WTC11 (cell line): ENCODE data around the gene GRM4.

ENCODE experiments used
- CREB1 ChIP-seq: sonication (generic); formaldehyde crosslinking; IDR thresholded peaks from 2 replicates; pipeline ENCODE4 v1.8.0; 2023; ENCODE audit warnings: mild to moderate bottlenecking, missing genetic modification reagents
- FOXP1 ChIP-seq: sonication (generic); formaldehyde crosslinking; IDR thresholded peaks from 2 replicates; pipeline ENCODE4 v1.8.0; 2022; ENCODE audit warnings: missing genetic modification reagents, mild to moderate bottlenecking, moderate library complexity, borderline replicate concordance
- GTF2I ChIP-seq: fragments of 250-450 bp; sonication (Bioruptor Pico); conservative IDR thresholded peaks from 2 replicates; pipeline ENCODE4 v1.4.0; 2021; ENCODE audit warnings: mild to moderate bottlenecking
- NFYB ChIP-seq: sonication (generic); formaldehyde crosslinking; conservative IDR thresholded peaks from 2 replicates; pipeline ENCODE4 v1.8.0; 2022; ENCODE audit warnings: low read depth, missing genetic modification reagents
- NR3C1 ChIP-seq: sonication (generic); formaldehyde crosslinking; conservative IDR thresholded peaks from 2 replicates; pipeline ENCODE4 v1.8.1; 2023; ENCODE audit warnings: low read depth, mild to moderate bottlenecking, missing genetic modification reagents
- SMAD3 ChIP-seq: sonication (generic); formaldehyde crosslinking; IDR thresholded peaks from 2 replicates; pipeline ENCODE4 v1.8.0; 2022; ENCODE audit warnings: missing genetic modification reagents, mild to moderate bottlenecking, borderline replicate concordance
- ZNF219 ChIP-seq: sonication (generic); formaldehyde crosslinking; IDR thresholded peaks from 2 replicates; pipeline ENCODE4 v1.8.0; 2023; ENCODE audit warnings: missing genetic modification reagents, mild to moderate bottlenecking, borderline replicate concordance
- TF ChIP-seq, protein P1 (sequence below): fragments of 200-600 bp; IDR thresholded peaks from 2 replicates; pipeline ENCODE4 v1.8.0; 2022; ENCODE audit warnings: antibody characterized with exemption
- TF ChIP-seq, protein P2 (sequence below): sonication (generic); formaldehyde crosslinking; IDR thresholded peaks from 2 replicates; pipeline ENCODE4 v1.8.1; 2022; ENCODE audit warnings: low read depth, missing genetic modification reagents, borderline replicate concordance
- TF ChIP-seq, protein P3 (sequence below): sonication (generic); formaldehyde crosslinking; IDR thresholded peaks from 2 replicates; pipeline ENCODE4 v1.8.1; 2023; ENCODE audit warnings: mild to moderate bottlenecking, moderate library complexity, missing genetic modification reagents
- TF ChIP-seq, protein P4 (sequence below): sonication (generic); formaldehyde crosslinking; IDR thresholded peaks from 2 replicates; pipeline ENCODE4 v1.8.1; 2023; ENCODE audit warnings: mild to moderate bottlenecking, missing genetic modification reagents, moderate library complexity

DNA sequence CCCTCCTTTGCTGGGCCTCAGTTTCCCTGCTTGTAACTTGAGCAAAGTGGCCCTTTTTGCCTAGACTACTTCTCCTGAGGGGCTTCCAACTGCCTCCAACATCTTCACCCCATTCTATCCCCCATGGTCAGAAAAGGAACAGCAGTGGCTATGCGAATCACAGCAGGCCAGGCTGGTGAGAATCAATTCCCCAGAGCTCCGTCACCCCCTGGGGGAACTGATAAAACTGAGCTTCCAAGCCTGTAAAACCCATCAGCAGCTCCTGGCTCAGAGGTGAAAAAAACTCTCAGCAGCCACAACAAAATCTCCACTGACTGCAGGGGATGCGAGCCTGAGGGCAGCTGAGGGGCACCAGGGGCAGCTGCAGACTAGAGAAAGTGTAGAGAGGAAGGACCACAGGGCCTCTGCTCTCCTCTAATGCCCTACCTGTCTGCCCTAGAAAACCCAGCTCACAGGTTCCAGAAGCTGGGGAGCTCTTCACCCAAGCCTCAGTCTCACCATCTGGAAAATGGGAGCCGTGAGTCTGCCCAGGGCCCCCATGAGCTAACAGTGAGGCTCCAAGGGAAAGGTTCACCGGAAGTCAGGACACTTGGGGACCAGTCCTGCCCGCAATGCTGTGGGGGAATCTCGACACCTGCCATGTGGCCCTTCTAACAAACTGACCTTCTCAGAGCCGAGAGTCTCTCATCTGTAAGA is 120.6 kb downstream of the GRM4 start:
- TF ChIP-seq, protein P1, sequence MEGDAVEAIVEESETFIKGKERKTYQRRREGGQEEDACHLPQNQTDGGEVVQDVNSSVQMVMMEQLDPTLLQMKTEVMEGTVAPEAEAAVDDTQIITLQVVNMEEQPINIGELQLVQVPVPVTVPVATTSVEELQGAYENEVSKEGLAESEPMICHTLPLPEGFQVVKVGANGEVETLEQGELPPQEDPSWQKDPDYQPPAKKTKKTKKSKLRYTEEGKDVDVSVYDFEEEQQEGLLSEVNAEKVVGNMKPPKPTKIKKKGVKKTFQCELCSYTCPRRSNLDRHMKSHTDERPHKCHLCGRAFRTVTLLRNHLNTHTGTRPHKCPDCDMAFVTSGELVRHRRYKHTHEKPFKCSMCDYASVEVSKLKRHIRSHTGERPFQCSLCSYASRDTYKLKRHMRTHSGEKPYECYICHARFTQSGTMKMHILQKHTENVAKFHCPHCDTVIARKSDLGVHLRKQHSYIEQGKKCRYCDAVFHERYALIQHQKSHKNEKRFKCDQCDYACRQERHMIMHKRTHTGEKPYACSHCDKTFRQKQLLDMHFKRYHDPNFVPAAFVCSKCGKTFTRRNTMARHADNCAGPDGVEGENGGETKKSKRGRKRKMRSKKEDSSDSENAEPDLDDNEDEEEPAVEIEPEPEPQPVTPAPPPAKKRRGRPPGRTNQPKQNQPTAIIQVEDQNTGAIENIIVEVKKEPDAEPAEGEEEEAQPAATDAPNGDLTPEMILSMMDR = no peak
- TF ChIP-seq, protein P2, sequence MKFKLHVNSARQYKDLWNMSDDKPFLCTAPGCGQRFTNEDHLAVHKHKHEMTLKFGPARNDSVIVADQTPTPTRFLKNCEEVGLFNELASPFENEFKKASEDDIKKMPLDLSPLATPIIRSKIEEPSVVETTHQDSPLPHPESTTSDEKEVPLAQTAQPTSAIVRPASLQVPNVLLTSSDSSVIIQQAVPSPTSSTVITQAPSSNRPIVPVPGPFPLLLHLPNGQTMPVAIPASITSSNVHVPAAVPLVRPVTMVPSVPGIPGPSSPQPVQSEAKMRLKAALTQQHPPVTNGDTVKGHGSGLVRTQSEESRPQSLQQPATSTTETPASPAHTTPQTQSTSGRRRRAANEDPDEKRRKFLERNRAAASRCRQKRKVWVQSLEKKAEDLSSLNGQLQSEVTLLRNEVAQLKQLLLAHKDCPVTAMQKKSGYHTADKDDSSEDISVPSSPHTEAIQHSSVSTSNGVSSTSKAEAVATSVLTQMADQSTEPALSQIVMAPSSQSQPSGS = no peak
- no peak for TF ChIP-seq ZNF219 (CRISPR knock-in tag)
- TF ChIP-seq SMAD3 (CRISPR knock-in tag) = no peak
- TF ChIP-seq, protein P3, sequence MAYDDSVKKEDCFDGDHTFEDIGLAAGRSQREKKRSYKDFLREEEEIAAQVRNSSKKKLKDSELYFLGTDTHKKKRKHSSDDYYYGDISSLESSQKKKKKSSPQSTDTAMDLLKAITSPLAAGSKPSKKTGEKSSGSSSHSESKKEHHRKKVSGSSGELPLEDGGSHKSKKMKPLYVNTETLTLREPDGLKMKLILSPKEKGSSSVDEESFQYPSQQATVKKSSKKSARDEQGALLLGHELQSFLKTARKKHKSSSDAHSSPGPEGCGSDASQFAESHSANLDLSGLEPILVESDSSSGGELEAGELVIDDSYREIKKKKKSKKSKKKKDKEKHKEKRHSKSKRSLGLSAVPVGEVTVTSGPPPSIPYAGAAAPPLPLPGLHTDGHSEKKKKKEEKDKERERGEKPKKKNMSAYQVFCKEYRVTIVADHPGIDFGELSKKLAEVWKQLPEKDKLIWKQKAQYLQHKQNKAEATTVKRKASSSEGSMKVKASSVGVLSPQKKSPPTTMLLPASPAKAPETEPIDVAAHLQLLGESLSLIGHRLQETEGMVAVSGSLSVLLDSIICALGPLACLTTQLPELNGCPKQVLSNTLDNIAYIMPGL (CRISPR knock-in tag) = no peak
- TF ChIP-seq CREB1 = no peak
- TF ChIP-seq NFYB (CRISPR knock-in tag) = no peak
- TF ChIP-seq, protein P4, sequence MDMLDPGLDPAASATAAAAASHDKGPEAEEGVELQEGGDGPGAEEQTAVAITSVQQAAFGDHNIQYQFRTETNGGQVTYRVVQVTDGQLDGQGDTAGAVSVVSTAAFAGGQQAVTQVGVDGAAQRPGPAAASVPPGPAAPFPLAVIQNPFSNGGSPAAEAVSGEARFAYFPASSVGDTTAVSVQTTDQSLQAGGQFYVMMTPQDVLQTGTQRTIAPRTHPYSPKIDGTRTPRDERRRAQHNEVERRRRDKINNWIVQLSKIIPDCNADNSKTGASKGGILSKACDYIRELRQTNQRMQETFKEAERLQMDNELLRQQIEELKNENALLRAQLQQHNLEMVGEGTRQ (CRISPR knock-in tag) = no peak
- TF ChIP-seq NR3C1 (CRISPR knock-in tag) = no peak
- TF ChIP-seq GTF2I (CRISPR knock-in tag) = no peak
- TF ChIP-seq FOXP1 (CRISPR knock-in tag) = no peak
